OCI-LY7 (cell line): ENCODE results near the gene EML6.

Source experiments
- CTCF ChIP-seq: fragments of 200-600 bp; sonication (generic); conservative IDR thresholded peaks from 2 replicates; pipeline ENCODE4 v1.5.1; 2014; ENCODE audit warnings: mild to moderate bottlenecking, antibody characterized with exemption, low read length, moderate library complexity, mixed read lengths
- EZH2phosphoT487 ChIP-seq: fragments of 200-600 bp; sonication (generic); IDR thresholded peaks from 2 replicates; pipeline ENCODE4 v1.6.1; 2018; ENCODE audit warnings: low read depth, borderline replicate concordance, mild to moderate bottlenecking, mixed run types, antibody characterized with exemption, low read length, moderate library complexity, mixed read lengths

DNA sequence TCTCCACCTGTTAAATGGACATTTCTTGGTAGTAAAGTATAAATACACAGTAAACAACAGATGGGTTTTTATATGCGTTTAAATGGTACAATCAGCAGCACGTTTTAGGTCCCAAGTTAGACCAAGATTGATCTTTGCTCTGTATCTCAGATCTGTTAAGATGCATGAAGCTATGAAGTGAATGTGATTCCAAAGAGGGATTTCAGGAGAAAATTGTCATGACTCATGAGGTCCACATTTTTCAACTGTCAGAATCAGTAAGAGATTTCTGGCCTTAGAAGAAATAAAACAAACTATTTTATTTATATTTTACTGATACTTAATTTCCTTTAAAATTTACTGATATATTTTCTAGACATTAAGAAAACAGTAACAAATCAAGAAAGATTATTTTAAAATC lies 142.7 kb downstream of the EML6 start:
- no peak for TF ChIP-seq CTCF
- TF ChIP-seq EZH2phosphoT487: no peak
